CD4-positive, alpha-beta T cell (primary cell): Measurements from ENCODE around the gene NUP210L. TPM values are rescaled to one million over a fixed set of nuclear protein-coding genes. Genes with fewer than 3 reads are reported as not detected.

Experiments used
- ATAC-seq: fragments of 200-7000 bp; cut with Tn5 transposase; one replicate; pipeline ENCODE4 v1.10.0; 2022; ENCODE audit warnings: mild to moderate bottlenecking; ENCODE audit not compliant: poor library complexity
- CTCF ChIA-PET: fragments of 350-600 bp; sonication (Branson Sonifier 250); formaldehyde crosslinking; loops from one replicate; lab custom pipeline; 2021; ENCODE audit warnings: antibody characterized with exemption, inconsistent platforms; lab: Charles Lee
- POLR2A ChIA-PET: fragments of 350-600 bp; sonication (Branson Sonifier 250); formaldehyde crosslinking; loops from one replicate; lab custom pipeline; 2021; ENCODE audit warnings: antibody characterized with exemption, inconsistent platforms; lab: Charles Lee
- DNase-seq, 14 experiments: peaks; one replicate each; pipeline ENCODE4 v3.0.0-alpha.2; 2013 to 2020; ENCODE audit warnings: mixed read lengths in 2 of 14
- H3K27ac ChIP-seq, 2 donors: one replicate each; pipeline versions ENCODE4 v1.5.1 to v1.7.0; 2013; ENCODE audit warnings: low read length in 2 of 2, low read depth in 1 of 2, mild to moderate bottlenecking in 1 of 2
- H3K27me3 ChIP-seq, 2 experiments: 1 replicate in 1 of 2; 2 replicates in 1 of 2; pipeline versions ENCODE4 v1.6.1 to v1.7.0; 2013; ENCODE audit warnings: low read length in 2 of 2, control low read depth in 1 of 2, mild to moderate bottlenecking in 1 of 2, moderate library complexity in 1 of 2; ENCODE audit not compliant: insufficient read depth in 2 of 2, control insufficient read depth in 1 of 2
- H3K36me3 ChIP-seq: one replicate; pipeline ENCODE4 v1.6.1; 2013; ENCODE audit warnings: low read length, control low read depth; ENCODE audit not compliant: insufficient read depth
- H3K4me1 ChIP-seq: one replicate; pipeline ENCODE4 v1.6.1; 2013; ENCODE audit warnings: low read length, control low read depth; ENCODE audit not compliant: insufficient read depth
- H3K4me3 ChIP-seq: one replicate; pipeline ENCODE4 v1.5.1; 2013; ENCODE audit warnings: mild to moderate bottlenecking, low read length, moderate library complexity
- H3K9me3 ChIP-seq, 2 experiments: 1 replicate in 1 of 2; 2 replicates in 1 of 2; pipeline versions ENCODE4 v1.6.1 to v1.7.0; 2013; ENCODE audit warnings: low read length in 2 of 2, mild to moderate bottlenecking in 2 of 2, control low read depth in 1 of 2, moderate library complexity in 1 of 2; ENCODE audit not compliant: control insufficient read depth in 1 of 2, insufficient read depth in 1 of 2
- H3K27ac Mint-ChIP-seq: one replicate; pipeline ENCODE4 v1.8.0; 2020; ENCODE audit warnings: mixed read lengths
- H3K27me3 Mint-ChIP-seq: one replicate; pipeline ENCODE4 v1.8.0; 2021; ENCODE audit warnings: mixed read lengths
- H3K36me3 Mint-ChIP-seq: one replicate; pipeline ENCODE4 v1.8.0; 2021; ENCODE audit warnings: low read depth, mixed read lengths
- H3K4me1 Mint-ChIP-seq: one replicate; pipeline ENCODE4 v1.8.0; 2021; ENCODE audit warnings: low read depth, mixed read lengths
- H3K4me3 Mint-ChIP-seq: one replicate; pipeline ENCODE4 v1.8.0; 2020; ENCODE audit warnings: mild to moderate bottlenecking, mixed read lengths
- H3K9me3 Mint-ChIP-seq: one replicate; pipeline ENCODE4 v1.8.0; 2020; ENCODE audit warnings: mixed read lengths
- CTCF ChIP-seq: fragments of 200-600 bp; IDR thresholded peaks from one replicate; pipeline ENCODE4 v1.8.0; 2022; ENCODE audit warnings: antibody characterized with exemption, mild to moderate bottlenecking
- intact Hi-C, 2 experiments: fragments of 100-400 bp; cut with DNase I in 1 of 2; cut with micrococcal nuclease in 1 of 2; formaldehyde crosslinking; loops; one replicate each; pipeline versions ENCODE4 v1.15.1 to v1.9.0; 2023 to 2025; cut with DNase I, micrococcal nuclease
- total RNA-seq, 174 experiments: library from RNA in 2 of 174; stranded (reverse) in 2 of 174; gene quantifications; one replicate each; pipeline ENCODE4 v1.2.3 and lab custom pipeline; 2021 to 2026

The NUP210L gene
- total RNA-seq, 2 experiments from 2014 or later: 0.03 to 0.08 TPM

DNA sequence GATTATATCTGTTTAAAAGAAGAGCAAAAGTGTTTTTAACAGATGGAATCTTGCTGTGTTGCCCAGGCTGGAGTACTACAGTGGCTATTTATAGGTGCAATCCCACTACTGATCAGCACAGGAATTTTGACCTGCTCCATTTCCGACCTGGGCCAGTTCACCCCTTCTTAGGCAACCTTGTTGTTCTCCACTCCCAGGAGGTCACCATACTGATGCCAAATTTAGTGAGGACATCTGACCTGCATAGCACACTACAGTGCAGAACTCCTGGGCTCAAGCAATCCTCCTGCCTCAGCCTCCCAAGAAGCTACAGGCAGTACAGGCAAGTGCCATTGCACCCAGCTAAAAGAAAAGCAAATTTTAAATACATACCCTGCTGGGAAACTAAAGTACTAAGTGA is 11.3 kb upstream of the NUP210L start:
- Histone ChIP-seq H3K27me3 (no peaks in the 10 kb centered on the region), H3K4me1 (no peaks in the 10 kb centered on the region), H3K36me3 (peaks cover 91% of the 10 kb centered on the region), H3K27ac (no peak overlapping the region), H3K4me3 (no peak overlapping the region), H3K9me3 (no peaks in the 10 kb centered on the region)
- ChIA-PET POLR2A (interaction anchor here (0.6 to 3.3 kb wide), 5 partner anchors 8 to 175 kb away, joined by 3 to 12 read pairs (median 3); partner anchors contain the start of gene RPS27), CTCF (interaction anchor here (1.5 kb wide), 1 partner anchor 9 kb away, joined by 3 read pairs; no protein-coding TSS in a partner anchor)
- H3K9me3 Mint-ChIP-seq: no peaks in the 10 kb centered on the region
- intact Hi-C loops: no loop called here
- no peak for DNase-seq
- ATAC-seq: no peak
- H3K4me3 Mint-ChIP-seq: no peak overlapping the region
- peaks cover 97% of the 10 kb centered on the region for H3K36me3 Mint-ChIP-seq
- TF ChIP-seq CTCF: no peak
- peaks cover 41% of the 10 kb centered on the region for H3K4me1 Mint-ChIP-seq
- no peaks in the 10 kb centered on the region for H3K27me3 Mint-ChIP-seq
- no peak overlapping the region for H3K27ac Mint-ChIP-seq

DNA sequence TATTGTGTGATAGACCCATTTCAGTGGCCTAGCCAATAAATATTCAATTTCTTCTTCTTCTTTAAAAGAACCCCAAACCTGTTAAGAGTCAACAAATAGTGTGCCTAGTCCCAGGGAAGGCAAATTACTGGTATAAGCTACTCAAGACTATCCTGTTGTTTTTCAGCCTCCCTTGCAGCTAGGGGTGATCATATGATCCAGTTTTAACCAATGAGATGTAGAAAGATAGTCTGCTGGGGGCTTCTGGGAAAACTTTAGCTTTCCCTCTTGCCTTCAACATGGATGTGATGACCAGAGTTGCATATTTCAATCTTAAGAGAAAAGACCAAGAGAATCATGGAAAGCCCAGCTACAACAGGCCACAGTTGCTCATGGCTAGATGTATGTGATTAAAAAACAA is 4.7 kb upstream of the NUP210L start:
- Mint-ChIP-seq H3K9me3 (peaks cover 4% of the 10 kb centered on the region), H3K4me1 (peaks cover 74% of the 10 kb centered on the region), H3K36me3 (peaks cover 97% of the 10 kb centered on the region), H3K27me3 (no peaks in the 10 kb centered on the region), H3K27ac (peak overlapping the region; percentile 92), H3K4me3 (no peak overlapping the region)
- Histone ChIP-seq H3K4me1 (peaks cover 48% of the 10 kb centered on the region), H3K27ac (peak overlapping the region; percentile 55 to 68), H3K4me3 (no peak overlapping the region), H3K27me3 (no peaks in the 10 kb centered on the region), H3K36me3 (peaks cover 77% of the 10 kb centered on the region), H3K9me3 (peaks cover 0 to 6% of the 10 kb centered on the region in 2 experiments)
- intact Hi-C loops: loop anchor here (5.0 kb wide), 2 partner anchors 63 to 167 kb away; partner anchors contain the start of genes RPS27 (in 1 of the 2) and UBAP2L (in 1 of the 2)
- ATAC-seq: no peak
- ChIA-PET POLR2A (interaction anchor here (0.6 to 5.0 kb wide), 5 partner anchors 12 to 192 kb away, joined by 3 to 41 read pairs (median 35); partner anchors contain the start of genes CREB3L4 and RPS27), CTCF (interaction anchor here (0.7 to 1.1 kb wide), 2 partner anchors 11 to 28 kb away, joined by 3 to 6 read pairs; no protein-coding TSS in a partner anchor)
- no peak for DNase-seq
- no peak for TF ChIP-seq CTCF

DNA sequence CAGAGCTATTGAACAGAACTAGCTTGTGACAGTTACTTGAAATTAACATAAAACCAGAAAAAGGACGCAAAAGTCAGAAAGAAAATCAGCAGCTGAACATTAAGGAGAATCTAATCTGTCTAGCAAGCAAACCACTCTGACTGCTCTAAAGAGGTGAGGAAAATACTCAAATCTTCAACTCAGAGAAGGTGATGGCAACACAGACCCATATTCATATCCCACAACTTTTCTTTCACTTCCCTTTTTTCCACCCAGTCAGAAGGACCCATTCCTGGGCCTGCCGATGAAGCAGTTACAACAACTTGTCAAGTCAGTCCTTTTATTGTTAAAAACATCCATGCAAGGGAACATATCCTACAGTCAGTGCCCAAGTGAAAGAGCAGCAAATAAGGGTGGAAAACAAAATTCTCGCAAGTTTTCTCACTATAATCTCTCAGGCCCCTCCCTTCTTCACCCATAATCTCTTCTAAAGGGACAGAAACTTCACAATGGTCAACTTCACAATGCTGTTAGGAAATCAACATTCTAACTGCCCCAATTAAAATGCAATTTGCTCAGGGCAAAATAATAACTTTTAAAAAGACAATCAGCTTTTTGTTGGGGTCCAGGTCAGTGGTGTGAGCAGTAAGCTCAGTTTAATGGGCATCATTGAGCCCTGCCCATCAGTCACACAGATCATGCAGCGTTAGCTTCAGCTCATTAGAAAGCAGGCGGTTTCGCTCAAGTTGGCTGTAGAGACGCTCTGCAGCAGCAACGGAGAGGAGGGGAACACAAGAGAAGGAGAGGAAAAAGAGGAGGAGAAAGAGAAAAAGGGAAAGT is 3.6 kb upstream of the NUP210L start:
- no peaks in the 10 kb centered on the region for H3K27me3 ChIP-seq
- peaks cover 77% of the 10 kb centered on the region for H3K36me3 ChIP-seq
- ChIA-PET POLR2A (interaction anchor here (0.7 to 5.0 kb wide), 15 partner anchors 9 to 778 kb away, joined by 3 to 41 read pairs (median 6); partner anchors contain the start of genes CHTOP, CREB3L4, HAX1 and PMVK), CTCF (interaction anchor here (1.0 to 1.9 kb wide), 5 partner anchors 9 to 41 kb away, joined by 3 to 5 read pairs (median 3); no protein-coding TSS in a partner anchor)
- peaks cover 97% of the 10 kb centered on the region for H3K36me3 Mint-ChIP-seq
- intact Hi-C loops: loop anchor here (1.0 to 5.0 kb wide), 3 partner anchors 24 to 166 kb away; partner anchors contain the start of genes RPS27 (in 1 of the 2) and UBAP2L (in 1 of the 2)
- peaks cover 4% of the 10 kb centered on the region for H3K9me3 Mint-ChIP-seq
- peaks cover 0 to 6% of the 10 kb centered on the region in 2 experiments for H3K9me3 ChIP-seq
- peak overlapping the region; percentile 74 for H3K4me3 Mint-ChIP-seq
- ATAC-seq: peak; percentile 2
- peaks cover 53% of the 10 kb centered on the region for H3K4me1 ChIP-seq
- H3K4me3 ChIP-seq: no peak overlapping the region
- peak overlapping the region; percentile 55 to 68 for H3K27ac ChIP-seq
- no peaks in the 10 kb centered on the region for H3K27me3 Mint-ChIP-seq
- H3K4me1 Mint-ChIP-seq: peaks cover 81% of the 10 kb centered on the region
- peak in 2 of 14 experiments; percentile 20 to 37 for DNase-seq
- TF ChIP-seq CTCF: no peak
- peak overlapping the region; percentile 92 for H3K27ac Mint-ChIP-seq
